SK-N-SH treated with all-trans-retinoic acid at 6 μM for 48 hours (cell line): ENCODE results near the gene MRGPRE.

Experiments
- ATAC-seq: fragments of 200-7000 bp; cut with Tn5 transposase; 3 replicates; pipeline ENCODE4 v1.9.1; 2020; ENCODE audit warnings: mild to moderate bottlenecking, moderate library complexity
- ARNTL ChIP-seq: fragments of 450-650 bp; formaldehyde crosslinking; IDR thresholded peaks from 2 replicates; pipeline ENCODE4 v1.5.0; 2020; ENCODE audit warnings: low read depth, mild to moderate bottlenecking, moderate library complexity, borderline replicate concordance
- BACH2 ChIP-seq: fragments of 250-450 bp; sonication (Bioruptor Pico); IDR thresholded peaks from 2 replicates; pipeline ENCODE4 v1.9.0; 2021; ENCODE audit warnings: mild to moderate bottlenecking, borderline replicate concordance
- CREB5 ChIP-seq: fragments of 250-450 bp; sonication (Bioruptor Pico); IDR thresholded peaks from 2 replicates; pipeline ENCODE4 v1.5.1; 2020; ENCODE audit warnings: low read depth, mild to moderate bottlenecking, moderate library complexity
- CSDC2 ChIP-seq: fragments of 250-450 bp; sonication (Bioruptor Pico); IDR thresholded peaks from 2 replicates; pipeline ENCODE4 v1.5.0; 2020; ENCODE audit warnings: mild to moderate bottlenecking, moderate library complexity
- CSRNP3 ChIP-seq: fragments of 250-450 bp; sonication (Bioruptor Pico); IDR thresholded peaks from 2 replicates; pipeline ENCODE4 v1.5.1; 2021; ENCODE audit warnings: mild to moderate bottlenecking, moderate library complexity
- ESRRG ChIP-seq: fragments of 250-450 bp; sonication (Bioruptor Pico); IDR thresholded peaks from 2 replicates; pipeline ENCODE4 v1.6.1; 2021; ENCODE audit warnings: mild to moderate bottlenecking
- GLIS3 ChIP-seq: fragments of 250-450 bp; sonication (Bioruptor Pico); IDR thresholded peaks from 2 replicates; pipeline ENCODE4 v1.5.0; 2020; ENCODE audit warnings: mild to moderate bottlenecking, moderate library complexity
- ISL1 ChIP-seq: fragments of 250-450 bp; sonication (Bioruptor Pico); IDR thresholded peaks from 2 replicates; pipeline ENCODE4 v2.1.2; 2022; ENCODE audit warnings: mild to moderate bottlenecking, moderate library complexity
- OSR1 ChIP-seq: fragments of 250-450 bp; sonication (Bioruptor Pico); IDR thresholded peaks from 2 replicates; pipeline ENCODE4 v1.8.0; 2022; ENCODE audit warnings: moderate library complexity, mild to moderate bottlenecking, inconsistent platforms
- PATZ1 ChIP-seq: fragments of 250-450 bp; sonication (Bioruptor Pico); IDR thresholded peaks from 2 replicates; pipeline ENCODE4 v1.8.0; 2020; ENCODE audit warnings: mild to moderate bottlenecking, moderate library complexity, borderline replicate concordance
- POU6F1 ChIP-seq: fragments of 250-450 bp; sonication (Bioruptor Pico); IDR thresholded peaks from 2 replicates; pipeline ENCODE4 v1.8.0; 2021; ENCODE audit warnings: low read depth, mild to moderate bottlenecking, moderate library complexity, borderline replicate concordance
- PPARA ChIP-seq: fragments of 250-450 bp; sonication (Bioruptor Pico); IDR thresholded peaks from 2 replicates; pipeline ENCODE4 v1.5.0; 2020; ENCODE audit warnings: mild to moderate bottlenecking, borderline replicate concordance
- RARB ChIP-seq: fragments of 250-450 bp; sonication (Bioruptor Pico); IDR thresholded peaks from 2 replicates; pipeline ENCODE4 v1.8.0; 2021; ENCODE audit warnings: mild to moderate bottlenecking, moderate library complexity
- SNAI2 ChIP-seq: fragments of 250-450 bp; sonication (Bioruptor Pico); IDR thresholded peaks from 2 replicates; pipeline ENCODE4 v1.5.0; 2020; ENCODE audit warnings: mild to moderate bottlenecking, moderate library complexity
- TCF4 ChIP-seq: fragments of 250-450 bp; sonication (Bioruptor Pico); IDR thresholded peaks from 2 replicates; pipeline ENCODE4 v1.8.0; 2021; ENCODE audit warnings: mild to moderate bottlenecking, moderate library complexity, borderline replicate concordance
- TOX ChIP-seq: fragments of 250-450 bp; sonication (Bioruptor Pico); IDR thresholded peaks from 2 replicates; pipeline ENCODE4 v1.8.0; 2021; ENCODE audit warnings: mild to moderate bottlenecking, moderate library complexity, borderline replicate concordance
- TSHZ2 ChIP-seq: fragments of 250-450 bp; sonication (Bioruptor Pico); IDR thresholded peaks from 2 replicates; pipeline ENCODE4 v1.5.0; 2020; ENCODE audit warnings: mild to moderate bottlenecking, moderate library complexity
- ZC3H10 ChIP-seq: fragments of 250-450 bp; sonication (Bioruptor Pico); IDR thresholded peaks from 2 replicates; pipeline ENCODE4 v1.5.1; 2021; ENCODE audit warnings: mild to moderate bottlenecking, moderate library complexity
- ZFP30 ChIP-seq: fragments of 450-650 bp; formaldehyde crosslinking; IDR thresholded peaks from 2 replicates; pipeline ENCODE4 v1.5.0; 2022; ENCODE audit warnings: mild to moderate bottlenecking, moderate library complexity
- ZNF565 ChIP-seq: fragments of 450-650 bp; formaldehyde crosslinking; conservative IDR thresholded peaks from 2 replicates; pipeline ENCODE4 v1.5.0; 2020; ENCODE audit warnings: low read depth, mild to moderate bottlenecking, moderate library complexity
- ZNF70 ChIP-seq: fragments of 450-650 bp; formaldehyde crosslinking; IDR thresholded peaks from 2 replicates; pipeline ENCODE4 v1.5.0; 2020; ENCODE audit warnings: mild to moderate bottlenecking, moderate library complexity
- ZNF8 ChIP-seq: fragments of 450-650 bp; formaldehyde crosslinking; IDR thresholded peaks from 2 replicates; pipeline ENCODE4 v1.5.0; 2020; ENCODE audit warnings: mild to moderate bottlenecking, moderate library complexity

Gene MRGPRE

GRCh38 chr11:3196161-3197043 lies 35.8 kb downstream of the MRGPRE start:
- peak; percentile 17; the same call in 1 of the 3 replicates for ATAC-seq
- TF ChIP-seq POU6F1 (CRISPR knock-in tag) (no peak), PATZ1 (CRISPR knock-in tag) (no peak), ZNF8 (CRISPR knock-in tag) (no peak), TCF4 (CRISPR knock-in tag) (no peak), ZC3H10 (no peak), CREB5 (CRISPR knock-in tag) (no peak), ZNF70 (CRISPR knock-in tag) (no peak), BACH2 (CRISPR knock-in tag) (no peak), TOX (CRISPR knock-in tag) (no peak), CSDC2 (CRISPR knock-in tag) (no peak), OSR1 (no peak), CSRNP3 (CRISPR knock-in tag) (no peak), ISL1 (CRISPR knock-in tag) (no peak), ARNTL (CRISPR knock-in tag) (no peak), ZNF565 (CRISPR knock-in tag) (no peak), ESRRG (no peak), GLIS3 (CRISPR knock-in tag) (no peak)

GRCh38 chr11:3195251-3196160 lies 36.7 kb downstream of the MRGPRE start:
- ATAC-seq = no peak
- TF ChIP-seq PPARA (CRISPR knock-in tag) (no peak), TSHZ2 (CRISPR knock-in tag) (no peak), ESRRG (no peak), ISL1 (CRISPR knock-in tag) (no peak), ZFP30 (CRISPR knock-in tag) (no peak), ZNF70 (CRISPR knock-in tag) (no peak), TCF4 (CRISPR knock-in tag) (no peak), GLIS3 (CRISPR knock-in tag) (no peak), SNAI2 (CRISPR knock-in tag) (no peak), TOX (CRISPR knock-in tag) (no peak), CSRNP3 (CRISPR knock-in tag) (no peak), ZNF565 (CRISPR knock-in tag) (no peak), ZNF8 (CRISPR knock-in tag) (no peak), CREB5 (CRISPR knock-in tag) (no peak), RARB (CRISPR knock-in tag) (no peak), ZC3H10 (no peak), PATZ1 (CRISPR knock-in tag) (no peak)
